Activated CD8-positive, alpha-beta T cell treated with anti-CD3 and anti-CD28 coated beads for 36 hours (primary cell): ENCODE data around the gene MAMLD1. TPM values are rescaled to one million over a fixed set of nuclear protein-coding genes. Genes with fewer than 3 reads are reported as not detected.
A peak's percentile ranks its signal among the peaks of the same experiment; 100 is the strongest.

Experiments used
- ATAC-seq: fragments of 200-7000 bp; cut with Tn5 transposase; one replicate; pipeline ENCODE4 v1.10.0; 2021; ENCODE audit warnings: mild to moderate bottlenecking, moderate library complexity
- CTCF ChIA-PET: fragments of 350-600 bp; sonication (Branson Sonifier 250); formaldehyde crosslinking; loops from one replicate; lab custom pipeline; 2021; ENCODE audit warnings: antibody characterized with exemption; lab: Charles Lee
- POLR2A ChIA-PET: fragments of 350-600 bp; sonication (Branson Sonifier 250); formaldehyde crosslinking; loops from one replicate; lab custom pipeline; 2021; ENCODE audit warnings: antibody characterized with exemption; lab: Charles Lee
- DNase-seq: peaks from one replicate; pipeline ENCODE4 v3.0.0-alpha.2; 2020
- H3K27ac Mint-ChIP-seq: one replicate; pipeline ENCODE4 v1.8.0; 2021; ENCODE audit warnings: mild to moderate bottlenecking, mixed read lengths
- H3K27me3 Mint-ChIP-seq: one replicate; pipeline ENCODE4 v1.8.0; 2021; ENCODE audit warnings: mixed read lengths
- H3K36me3 Mint-ChIP-seq: one replicate; pipeline ENCODE4 v1.8.0; 2021; ENCODE audit warnings: low read depth, mixed read lengths
- H3K4me1 Mint-ChIP-seq: one replicate; pipeline ENCODE4 v1.8.0; 2021; ENCODE audit warnings: low read depth, mixed read lengths
- H3K4me3 Mint-ChIP-seq: one replicate; pipeline ENCODE4 v1.8.0; 2021; ENCODE audit warnings: mild to moderate bottlenecking, moderate library complexity, mixed read lengths
- H3K9me3 Mint-ChIP-seq: one replicate; pipeline ENCODE4 v1.8.0; 2021; ENCODE audit warnings: mixed read lengths
- CTCF ChIP-seq: fragments of 200-600 bp; IDR thresholded peaks from one replicate; pipeline ENCODE4 v1.8.0; 2022; ENCODE audit warnings: antibody characterized with exemption, mild to moderate bottlenecking
- intact Hi-C: fragments of 100-400 bp; cut with micrococcal nuclease; formaldehyde crosslinking; loops from one replicate; pipeline ENCODE4 v1.10.0; 2022
- total RNA-seq, 2 experiments: library from RNA; stranded (reverse); gene quantifications; one replicate each; pipeline ENCODE4 v1.2.3, GENCODE V29; 2021

The MAMLD1 gene
- total RNA-seq, 2 experiments from 2014 or later = 1.8 to 2.0 TPM

- Mint-ChIP-seq H3K36me3 (no peaks in the 10 kb centered on the region), H3K27ac (no peak overlapping the region), H3K27me3 (no peaks in the 10 kb centered on the region), H3K9me3 (no peaks in the 10 kb centered on the region), H3K4me1 (peaks cover 10% of the 10 kb centered on the region), H3K4me3 (no peak overlapping the region)
- ChIA-PET POLR2A (no interaction called here), CTCF (no interaction called here)
- no peak for TF ChIP-seq CTCF
- ATAC-seq (no peak), DNase-seq (no peak)
- intact Hi-C loops = no loop called here
Observed at GRCh38 chrX:150456941-150457340, 93.8 kb downstream of the MAMLD1 start.

DNA sequence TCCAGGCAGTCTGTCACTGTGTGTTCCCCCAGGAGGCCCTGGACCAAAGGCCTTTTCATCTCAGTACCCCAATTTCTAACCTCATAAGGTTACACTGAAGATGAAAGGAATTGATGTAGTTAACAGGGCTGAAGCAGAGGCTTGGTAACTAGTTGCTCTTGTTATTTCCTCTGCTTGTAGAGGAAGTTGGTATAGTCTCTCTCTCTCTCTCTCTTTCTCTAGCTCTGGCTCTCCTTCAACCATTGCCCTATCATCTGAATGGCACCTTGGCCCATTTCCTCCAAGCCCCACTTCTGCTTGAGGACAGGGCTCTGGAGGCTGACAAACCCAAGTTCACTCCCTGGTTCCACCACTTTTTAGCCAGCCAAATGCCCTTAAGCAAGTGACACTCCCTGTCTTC, 96.1 kb downstream of the MAMLD1 start:
- no peaks in the 10 kb centered on the region for H3K36me3 Mint-ChIP-seq
- H3K9me3 Mint-ChIP-seq = no peaks in the 10 kb centered on the region
- POLR2A ChIA-PET = no interaction called here
- no peak overlapping the region for H3K4me3 Mint-ChIP-seq
- H3K4me1 Mint-ChIP-seq = peaks cover 10% of the 10 kb centered on the region
- CTCF ChIA-PET = no interaction called here
- DNase-seq = no peak
- TF ChIP-seq CTCF = no peak
- H3K27me3 Mint-ChIP-seq = no peaks in the 10 kb centered on the region
- ATAC-seq = no peak
- H3K27ac Mint-ChIP-seq = peak overlapping the region; percentile 66
- intact Hi-C loops = no loop called here

- ATAC-seq (no peak), DNase-seq (no peak)
- Mint-ChIP-seq H3K4me1 (peaks cover 10% of the 10 kb centered on the region), H3K27ac (no peak overlapping the region), H3K4me3 (no peak overlapping the region), H3K27me3 (no peaks in the 10 kb centered on the region), H3K36me3 (no peaks in the 10 kb centered on the region), H3K9me3 (no peaks in the 10 kb centered on the region)
- intact Hi-C loops = no loop called here
- ChIA-PET CTCF (no interaction called here), POLR2A (no interaction called here)
- no peak for TF ChIP-seq CTCF
Observed at GRCh38 chrX:150460063-150460462, 96.9 kb downstream of the MAMLD1 start.

- H3K36me3 Mint-ChIP-seq = no peaks in the 10 kb centered on the region
- TF ChIP-seq CTCF = no peak
- intact Hi-C loops = no loop called here
- no peaks in the 10 kb centered on the region for H3K9me3 Mint-ChIP-seq
- peaks cover 10% of the 10 kb centered on the region for H3K4me1 Mint-ChIP-seq
- no peak overlapping the region for H3K4me3 Mint-ChIP-seq
- DNase-seq = no peak
- POLR2A ChIA-PET = no interaction called here
- no peak overlapping the region for H3K27ac Mint-ChIP-seq
- no peak for ATAC-seq
- CTCF ChIA-PET = no interaction called here
- no peaks in the 10 kb centered on the region for H3K27me3 Mint-ChIP-seq
Observed at GRCh38 chrX:150460781-150461180, 97.7 kb downstream of the MAMLD1 start.

GRCh38 chrX:150463566-150463965, 100.4 kb downstream of the MAMLD1 start:
- intact Hi-C loops = no loop called here
- DNase-seq = no peak
- ChIA-PET CTCF (no interaction called here), POLR2A (no interaction called here)
- no peak for TF ChIP-seq CTCF
- peaks cover 6% of the 10 kb centered on the region for H3K4me1 Mint-ChIP-seq
- no peaks in the 10 kb centered on the region for H3K36me3 Mint-ChIP-seq
- no peaks in the 10 kb centered on the region for H3K9me3 Mint-ChIP-seq
- H3K27ac Mint-ChIP-seq = no peak overlapping the region
- no peak overlapping the region for H3K4me3 Mint-ChIP-seq
- ATAC-seq = no peak
- H3K27me3 Mint-ChIP-seq = no peaks in the 10 kb centered on the region
